HG02885 (cell line): ENCODE measurements around the gene ARRDC3.
"Not testable (repeated sequence)": the region's sequence is repeated elsewhere in the genome, so short reads cannot be mapped to it uniquely, and the experiment has no call there.

Source experiments
- ATAC-seq: cut with Tn5 transposase; IDR thresholded peaks from one replicate; pipeline ENCODE4 v1.9.1; 2021; ENCODE audit warnings: mild to moderate bottlenecking; ENCODE audit not compliant: unreplicated experiment, poor library complexity

Gene ARRDC3

DNA sequence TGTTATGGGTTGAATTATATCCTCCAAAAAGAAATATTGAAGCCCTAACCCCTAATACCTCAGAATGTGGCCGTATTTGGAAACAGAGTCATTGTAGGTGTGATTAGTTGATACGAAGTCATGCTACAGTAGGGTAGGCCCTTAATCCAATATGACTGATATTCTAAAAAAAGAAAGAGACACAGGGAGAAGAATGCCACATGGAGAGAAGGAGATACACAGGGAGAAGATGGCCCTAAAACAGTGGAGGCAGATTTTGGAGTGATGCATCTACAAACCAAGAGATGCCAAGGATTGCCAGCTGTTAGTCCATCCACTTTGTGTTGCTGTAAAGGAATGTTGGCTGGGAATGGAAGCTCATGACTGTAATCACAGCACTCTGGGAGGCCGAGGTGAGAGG is 21.3 kb downstream of the ARRDC3 start:
- ATAC-seq: no peak

GRCh38 chr5:91361055-91361701 is 21.9 kb downstream of the ARRDC3 start:
- peak; percentile 83 for ATAC-seq

- no peak for ATAC-seq
Observed at GRCh38 chr5:91359962-91360609, 23.0 kb downstream of the ARRDC3 start.

DNA sequence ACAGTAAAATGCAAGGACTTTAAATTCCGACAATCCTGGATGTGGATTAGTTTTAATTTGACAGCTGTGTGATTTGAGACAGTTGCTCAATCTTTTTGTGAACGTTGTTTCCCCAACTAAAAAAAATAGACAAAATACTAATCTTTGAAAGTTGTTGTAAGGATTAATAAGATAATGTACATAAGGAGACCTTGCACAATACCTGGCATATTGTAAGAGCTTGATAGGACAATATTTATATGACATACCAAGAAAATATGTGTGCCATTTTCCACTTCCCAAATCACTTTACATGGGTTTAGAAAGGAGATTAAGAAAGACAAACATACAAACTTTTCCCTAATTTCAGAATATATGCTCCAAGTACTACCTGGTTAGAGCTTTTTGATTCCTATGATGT is 25.3 kb downstream of the ARRDC3 start:
- no peak for ATAC-seq

DNA sequence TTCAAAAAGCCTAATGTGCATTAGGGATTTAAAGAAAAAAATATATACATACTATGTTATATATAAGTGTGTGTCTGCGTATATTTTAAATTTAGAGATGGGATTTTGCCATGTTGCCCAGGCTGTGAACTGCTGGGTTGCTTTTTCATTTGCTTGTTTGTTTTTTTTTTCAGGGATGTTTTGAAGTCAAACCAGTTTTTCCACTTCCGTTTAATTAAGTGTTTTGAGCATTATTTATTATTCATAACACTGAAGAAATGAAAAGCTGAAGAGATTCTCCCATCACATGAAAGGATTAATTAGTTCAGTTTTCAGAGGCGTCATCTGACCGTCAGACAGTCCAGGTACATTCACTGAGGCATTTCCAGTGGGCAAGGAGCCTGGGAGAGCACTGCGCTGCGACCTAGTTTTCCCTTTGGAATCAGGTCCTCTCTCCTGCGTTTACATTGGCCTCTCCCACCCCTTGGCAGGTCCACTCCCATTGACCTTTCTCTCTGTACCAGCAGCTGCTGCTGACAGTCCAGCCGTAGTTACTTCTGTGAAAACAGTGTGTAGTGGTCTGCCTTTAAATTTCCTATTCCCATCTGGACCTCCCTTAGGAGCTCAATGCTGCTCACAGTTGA is 26.0 kb downstream of the ARRDC3 start:
- ATAC-seq: no peak

DNA sequence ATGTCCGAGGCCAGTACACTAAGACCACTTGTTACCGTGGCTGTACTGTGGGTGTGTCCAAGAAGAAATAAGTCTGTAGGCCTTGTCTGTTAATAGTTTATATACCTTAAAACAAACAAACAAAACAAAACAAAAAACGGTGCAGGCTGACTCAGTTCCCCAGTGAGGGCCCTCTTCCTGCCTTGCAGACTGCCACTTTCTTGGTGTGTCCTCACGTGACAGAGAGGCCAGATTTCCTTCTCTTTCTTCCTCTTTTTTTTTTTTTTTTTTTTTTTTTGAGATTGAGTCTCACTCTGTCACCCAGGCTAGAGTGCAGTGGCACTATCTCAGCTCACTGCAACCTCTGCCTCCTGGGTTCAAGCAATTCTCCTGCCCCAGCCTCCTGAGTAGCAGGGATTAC is 28.2 kb downstream of the ARRDC3 start:
- ATAC-seq: not testable (repeated sequence)

DNA sequence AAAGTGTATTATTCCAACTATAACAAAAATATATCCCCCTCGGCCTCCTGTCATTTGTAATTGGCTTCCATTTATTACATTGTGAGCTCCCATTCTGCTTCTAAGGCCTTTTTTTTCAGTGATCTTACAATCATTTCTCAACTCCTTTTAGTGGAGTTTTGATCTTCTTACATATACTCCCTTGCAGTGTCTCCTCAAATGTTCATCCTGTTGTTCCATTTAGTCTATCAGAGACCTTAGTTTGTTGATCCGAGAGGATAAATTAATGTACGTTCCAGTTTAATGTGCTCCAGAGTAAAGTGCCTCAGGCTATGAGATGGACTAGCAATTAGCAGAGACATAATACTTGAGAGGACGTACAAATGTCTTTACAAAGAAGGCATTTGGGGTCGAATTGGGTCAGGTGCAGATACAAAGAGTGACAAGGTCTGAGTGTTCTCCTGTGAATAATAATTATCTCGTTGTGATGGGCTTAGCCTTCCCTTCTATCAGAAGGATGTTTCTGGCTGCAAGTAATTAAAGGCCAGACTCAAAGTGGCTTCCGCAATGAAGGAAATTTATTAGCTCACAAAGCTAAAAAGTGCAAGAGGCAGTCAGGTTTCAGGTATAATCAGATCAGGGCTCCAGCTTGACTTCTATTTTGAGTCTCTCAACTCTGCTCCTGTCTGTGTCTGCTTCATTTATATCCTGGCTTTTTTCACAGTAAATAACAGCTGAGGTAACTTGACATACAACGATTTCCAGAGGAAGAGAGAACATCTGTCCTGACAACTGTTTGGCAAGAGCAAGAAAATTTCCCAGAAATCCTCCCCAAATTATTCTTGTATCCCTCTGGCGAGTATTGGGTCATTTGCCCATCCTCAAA is 30.1 kb downstream of the ARRDC3 start:
- no peak for ATAC-seq

DNA sequence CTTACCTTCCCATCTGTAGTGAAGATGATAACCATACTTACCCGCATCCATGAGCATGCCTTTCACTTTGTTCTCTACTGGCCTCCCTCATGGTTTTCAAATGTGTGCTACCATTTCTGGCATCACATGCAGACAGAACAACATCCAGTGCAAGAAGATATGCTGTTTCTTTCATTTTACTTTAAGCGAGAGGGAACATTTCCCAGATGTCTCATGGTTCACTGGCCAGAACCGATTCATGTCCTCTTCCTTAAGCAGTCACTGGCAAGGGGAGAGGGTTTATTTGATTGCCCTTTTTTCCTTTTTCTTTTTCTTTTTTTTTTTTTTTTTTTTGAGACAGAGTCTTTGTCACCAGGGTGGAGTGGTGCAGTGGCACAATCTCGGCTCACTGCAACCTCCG is 37.7 kb downstream of the ARRDC3 start:
- ATAC-seq: no peak

- ATAC-seq: not testable (repeated sequence)
Observed at GRCh38 chr5:91344661-91345200, 38.4 kb downstream of the ARRDC3 start.

DNA sequence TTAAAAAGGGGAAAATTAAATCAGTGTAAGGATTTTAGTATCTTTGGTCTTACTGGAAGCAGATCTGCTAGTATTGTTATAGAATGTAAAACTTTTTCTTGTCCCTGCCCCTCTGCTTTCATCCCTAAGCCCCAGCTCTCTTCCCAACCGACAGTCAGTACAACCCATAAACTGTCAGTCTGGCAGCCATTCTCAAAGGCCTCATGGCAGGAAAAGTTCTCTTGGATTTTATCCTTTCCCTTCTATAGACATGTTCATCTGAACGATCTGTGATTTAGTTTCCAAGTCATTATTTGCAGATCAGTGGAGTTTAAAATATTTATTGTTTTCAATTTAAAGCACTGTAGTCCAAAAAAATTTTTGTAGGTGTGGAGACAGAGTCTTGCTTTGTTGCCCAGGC is 39.2 kb downstream of the ARRDC3 start:
- ATAC-seq: no peak

DNA sequence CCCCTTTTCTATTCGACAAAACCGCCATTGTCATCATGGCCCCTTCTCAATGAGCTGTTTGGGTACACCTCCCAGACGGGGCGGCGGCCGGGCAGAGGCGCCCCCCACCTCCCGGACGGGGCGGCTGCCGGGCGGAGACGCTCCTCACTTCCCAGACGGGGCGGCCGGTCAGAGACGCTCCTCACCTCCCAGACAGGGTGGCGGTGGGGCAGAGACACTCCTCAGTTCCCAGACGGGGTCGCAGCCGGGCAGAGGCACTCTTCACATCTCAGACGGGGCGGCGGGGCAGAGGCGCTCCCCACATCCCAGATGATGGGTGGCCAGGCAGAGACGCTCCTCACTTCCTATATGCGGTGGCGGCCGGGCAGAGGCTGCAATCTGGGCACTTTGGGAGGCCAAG is 40.2 kb downstream of the ARRDC3 start:
- not testable (repeated sequence) for ATAC-seq

- no peak for ATAC-seq
Observed at GRCh38 chr5:91341154-91341553, 42.0 kb downstream of the ARRDC3 start.

DNA sequence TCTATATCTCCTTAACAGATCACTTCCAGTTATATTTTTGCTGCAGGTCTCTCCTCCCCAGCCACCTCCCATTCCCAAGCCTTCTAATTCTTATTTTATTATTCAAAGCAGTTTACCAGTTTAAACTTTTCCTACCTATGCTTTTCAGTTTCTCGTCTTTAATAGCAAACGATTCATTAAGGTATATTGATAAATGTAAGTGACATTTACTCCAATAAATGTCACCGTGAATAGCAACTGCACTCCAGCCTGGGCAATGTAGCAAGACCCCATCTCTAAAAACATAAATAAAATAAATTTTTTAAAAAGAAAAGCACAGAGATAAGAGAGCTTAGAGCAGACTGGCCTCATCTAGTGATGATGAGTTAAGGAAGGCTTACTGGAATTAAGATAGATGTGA is 42.6 kb downstream of the ARRDC3 start:
- ATAC-seq: no peak

- ATAC-seq: no peak
Observed at GRCh38 chr5:91339063-91339705, 43.9 kb downstream of the ARRDC3 start.

DNA sequence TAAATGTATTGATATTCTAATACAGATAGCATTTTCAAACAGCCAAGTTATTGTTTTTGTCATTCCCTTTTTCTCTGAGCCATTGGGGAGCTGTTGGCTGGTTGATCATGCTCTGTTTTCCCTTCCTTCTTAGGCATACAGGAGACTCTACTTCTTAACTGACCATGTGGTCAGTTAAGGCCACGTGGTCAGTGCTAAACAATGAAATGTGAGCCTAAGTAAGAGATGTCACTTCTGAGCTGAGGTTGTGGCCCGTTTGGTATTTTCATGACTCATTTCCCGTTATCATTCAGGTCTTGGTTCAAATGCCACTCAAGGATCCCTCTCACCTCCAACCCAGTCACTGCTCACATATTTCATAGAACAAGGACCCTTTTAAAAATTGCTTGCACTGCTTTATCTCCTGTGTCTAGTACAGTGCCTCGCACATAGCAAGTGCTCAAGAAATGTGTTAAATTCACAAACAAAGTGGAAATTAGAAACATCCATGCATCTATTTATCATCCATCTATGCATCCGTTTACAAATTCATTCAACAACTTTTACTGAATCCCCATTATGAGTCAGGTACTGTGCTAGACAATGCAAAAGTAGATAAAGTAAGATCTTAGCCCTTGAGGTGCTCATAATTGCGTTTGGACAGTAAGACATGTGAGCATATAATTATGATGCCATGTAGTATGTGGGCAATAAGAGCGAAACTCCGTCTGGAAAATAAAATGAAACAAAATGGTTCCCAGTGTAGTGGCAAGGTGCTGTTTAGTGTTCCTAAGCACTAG is 50.7 kb downstream of the ARRDC3 start:
- ATAC-seq: peak; percentile 88

DNA sequence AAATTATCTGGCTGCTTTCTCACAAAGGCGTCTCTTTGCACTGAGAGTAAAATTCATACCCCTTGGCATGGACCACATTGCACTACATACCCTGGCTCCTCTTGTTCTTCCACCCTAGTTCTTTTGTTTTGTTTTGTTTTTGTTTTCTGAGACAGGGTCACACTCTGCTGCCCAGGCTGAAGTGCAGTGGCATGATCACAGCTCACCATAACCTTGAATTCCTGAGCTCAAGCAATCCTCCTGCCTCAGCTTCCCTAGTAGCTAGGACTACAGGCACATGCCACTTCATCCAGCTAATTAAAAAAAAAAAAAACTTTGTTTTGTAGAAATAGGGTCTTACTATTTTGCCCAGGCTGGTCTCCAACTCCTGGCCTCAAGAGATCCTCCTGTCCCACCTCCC is 51.4 kb downstream of the ARRDC3 start:
- no peak for ATAC-seq

DNA sequence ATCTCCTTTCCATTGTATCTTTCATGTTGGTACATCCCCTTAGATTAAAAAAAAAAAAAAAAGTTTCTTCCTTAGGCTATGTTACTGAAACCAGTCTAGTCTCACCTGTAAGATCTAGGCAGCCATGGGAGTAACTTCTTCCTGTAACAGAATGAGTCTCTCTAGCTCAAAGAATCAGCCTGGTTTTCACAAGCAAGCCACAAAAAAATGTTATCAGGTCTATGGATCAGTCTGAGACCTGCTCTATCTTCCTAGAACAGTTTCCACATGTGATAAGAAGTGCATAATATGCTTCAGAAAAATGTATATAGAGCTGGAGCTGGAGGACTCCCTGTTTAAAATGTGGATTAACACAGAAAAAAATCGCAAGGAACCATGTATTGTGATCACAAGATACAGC is 53.8 kb downstream of the ARRDC3 start:
- no peak for ATAC-seq

DNA sequence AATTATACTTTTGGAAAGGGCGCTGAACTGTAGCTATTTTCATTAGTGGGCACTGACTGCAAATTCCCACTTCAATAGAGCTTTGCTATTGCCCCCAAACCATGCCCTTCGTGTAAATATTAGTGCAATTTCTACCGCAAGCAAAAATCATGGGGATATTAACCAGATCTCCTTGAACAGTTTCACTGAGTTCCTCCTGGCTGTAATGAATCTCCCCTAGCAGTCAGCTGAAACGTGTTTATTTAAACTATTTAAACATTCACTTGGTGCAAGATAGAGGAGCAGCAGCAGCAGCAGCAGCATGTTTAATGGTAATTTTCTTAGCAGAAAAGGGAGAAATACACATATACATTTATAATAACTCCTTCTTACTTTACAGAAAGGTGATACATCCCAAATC is 54.4 kb downstream of the ARRDC3 start:
- ATAC-seq: no peak

- not testable (repeated sequence) for ATAC-seq
Observed at GRCh38 chr5:91322981-91323380, 60.1 kb downstream of the ARRDC3 start.
